ENCODE measurements around the gene SGTA.

Gene SGTA

GRCh38 chr19:2810141-2811091 lies 27.3 kb upstream of the SGTA start:
- CTCF ChIA-PET, result no interaction called here
- Histone ChIP-seq H3K27ac (ENCODE audit: extremely low read depth, low read depth, low read length) (no peak overlapping the region), H3K36me3 (ENCODE audit: control insufficient read depth in 2 of 2, insufficient read depth in 1 of 2, low read length in 2 of 2) (peaks cover 0 to 89% of the 10 kb centered on the region in 2 experiments; a peak in 1 of 3 replicates), H3K4me3 (ENCODE audit: low read depth, low read length) (no peak overlapping the region), H3K4me1 (ENCODE audit: control insufficient read depth, insufficient read depth, low read length) (no peaks in the 10 kb centered on the region), H3K9me3 (ENCODE audit: control insufficient read depth, insufficient read depth, low read depth, low read length) (no peaks in the 10 kb centered on the region)
- POLR2A ChIA-PET, result interaction anchor here (0.5 to 1.6 kb wide), 3 partner anchors 25 to 396 kb away, joined by 4 to 7 read pairs (median 5); partner anchors contain the start of gene THOP1
- no peak for TF ChIP-seq ZSCAN18 (tag by site-specific recombination; IDR thresholded peaks at IDR 0.05)
- TF ChIP-seq GLIS1 (tag by site-specific recombination; IDR thresholded peaks at IDR 0.05), result peak; percentile 62
- TF ChIP-seq ZBTB6 (tag by site-specific recombination; IDR thresholded peaks at IDR 0.05), result peak; percentile 50; the same call in 1 of the 2 replicates
- TF ChIP-seq ZBTB7A (tag by site-specific recombination; IDR thresholded peaks at IDR 0.05; ENCODE audit: low read depth), result no peak
- peak; percentile 42; the same call in 1 of the 2 replicates for TF ChIP-seq ZIC2 (tag by site-specific recombination; IDR thresholded peaks at IDR 0.05)
- no peak for TF ChIP-seq ZNF16 (tag by site-specific recombination; IDR thresholded peaks at IDR 0.05; ENCODE audit: low read depth)
- no peak for TF ChIP-seq ZNF223 (tag by site-specific recombination; IDR thresholded peaks at IDR 0.05)
- TF ChIP-seq, protein P1, sequence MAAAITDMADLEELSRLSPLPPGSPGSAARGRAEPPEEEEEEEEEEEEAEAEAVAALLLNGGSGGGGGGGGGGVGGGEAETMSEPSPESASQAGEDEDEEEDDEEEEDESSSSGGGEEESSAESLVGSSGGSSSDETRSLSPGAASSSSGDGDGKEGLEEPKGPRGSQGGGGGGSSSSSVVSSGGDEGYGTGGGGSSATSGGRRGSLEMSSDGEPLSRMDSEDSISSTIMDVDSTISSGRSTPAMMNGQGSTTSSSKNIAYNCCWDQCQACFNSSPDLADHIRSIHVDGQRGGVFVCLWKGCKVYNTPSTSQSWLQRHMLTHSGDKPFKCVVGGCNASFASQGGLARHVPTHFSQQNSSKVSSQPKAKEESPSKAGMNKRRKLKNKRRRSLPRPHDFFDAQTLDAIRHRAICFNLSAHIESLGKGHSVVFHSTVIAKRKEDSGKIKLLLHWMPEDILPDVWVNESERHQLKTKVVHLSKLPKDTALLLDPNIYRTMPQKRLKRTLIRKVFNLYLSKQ (tag by site-specific recombination; IDR thresholded peaks at IDR 0.05; ENCODE audit: borderline replicate concordance), result no peak
- no peak for TF ChIP-seq WT1 (tag by site-specific recombination; IDR thresholded peaks at IDR 0.05)

DNA sequence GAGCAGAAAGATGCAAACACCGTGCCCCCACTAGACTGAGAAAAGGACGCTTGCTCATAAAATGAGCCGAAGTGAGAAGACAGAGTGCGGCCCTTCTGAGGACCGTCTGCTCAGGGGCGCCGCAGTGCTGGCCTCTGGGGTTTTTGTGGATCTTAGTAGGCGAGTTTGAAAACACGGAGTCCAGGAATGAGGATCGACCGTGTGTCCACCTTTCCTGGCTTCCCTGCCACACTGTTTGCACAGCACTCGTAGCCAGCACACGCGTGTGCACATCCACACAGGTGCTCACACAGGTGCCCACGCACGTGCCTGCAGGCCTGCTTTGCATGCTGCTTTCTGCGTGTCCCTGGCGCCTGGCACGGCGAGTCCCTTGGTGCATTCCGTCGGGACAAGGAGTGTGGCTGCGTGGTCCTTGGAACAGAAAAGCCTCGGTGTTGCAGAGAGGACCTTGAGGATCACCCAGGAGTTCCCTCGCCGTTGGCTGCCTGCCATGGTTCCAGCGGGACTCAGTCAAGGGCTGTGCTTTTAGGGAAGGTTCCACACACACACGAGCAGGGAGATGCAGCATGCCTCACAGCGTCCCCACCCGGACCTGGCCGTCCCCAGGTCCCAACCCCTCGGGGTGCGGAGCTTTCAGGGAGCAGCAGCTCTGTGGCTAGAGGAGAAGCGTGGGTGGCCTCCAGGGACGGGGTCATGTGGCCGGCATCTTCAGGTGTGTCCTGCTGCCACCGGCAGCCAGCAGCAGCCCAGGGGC lies 26.5 kb upstream of the SGTA start:
- ChIA-PET CTCF (no interaction called here), POLR2A (interaction anchor here (0.5 to 1.1 kb wide), 2 partner anchors 140 to 395 kb away, joined by 4 to 7 read pairs; no protein-coding TSS in a partner anchor)
- Histone ChIP-seq H3K4me3 (ENCODE audit: low read depth, low read length) (no peak overlapping the region), H3K9me3 (ENCODE audit: control insufficient read depth, insufficient read depth, low read depth, low read length) (no peaks in the 10 kb centered on the region), H3K36me3 (ENCODE audit: control insufficient read depth in 2 of 2, insufficient read depth in 1 of 2, low read length in 2 of 2) (peaks cover 0 to 97% of the 10 kb centered on the region in 2 experiments; a peak in 1 of 3 replicates), H3K4me1 (ENCODE audit: control insufficient read depth, insufficient read depth, low read length) (no peaks in the 10 kb centered on the region), H3K27ac (ENCODE audit: extremely low read depth, low read depth, low read length) (no peak overlapping the region)
- TF ChIP-seq KLF8 (tag by site-specific recombination; IDR thresholded peaks at IDR 0.05) (peak; percentile 25; the same call in 1 of the 2 replicates), SCRT2 (tag by site-specific recombination; IDR thresholded peaks at IDR 0.05) (0 out of 2 replicates have a peak, but pooled peaks have one; percentile 19)
- TF ChIP-seq, protein P2, sequence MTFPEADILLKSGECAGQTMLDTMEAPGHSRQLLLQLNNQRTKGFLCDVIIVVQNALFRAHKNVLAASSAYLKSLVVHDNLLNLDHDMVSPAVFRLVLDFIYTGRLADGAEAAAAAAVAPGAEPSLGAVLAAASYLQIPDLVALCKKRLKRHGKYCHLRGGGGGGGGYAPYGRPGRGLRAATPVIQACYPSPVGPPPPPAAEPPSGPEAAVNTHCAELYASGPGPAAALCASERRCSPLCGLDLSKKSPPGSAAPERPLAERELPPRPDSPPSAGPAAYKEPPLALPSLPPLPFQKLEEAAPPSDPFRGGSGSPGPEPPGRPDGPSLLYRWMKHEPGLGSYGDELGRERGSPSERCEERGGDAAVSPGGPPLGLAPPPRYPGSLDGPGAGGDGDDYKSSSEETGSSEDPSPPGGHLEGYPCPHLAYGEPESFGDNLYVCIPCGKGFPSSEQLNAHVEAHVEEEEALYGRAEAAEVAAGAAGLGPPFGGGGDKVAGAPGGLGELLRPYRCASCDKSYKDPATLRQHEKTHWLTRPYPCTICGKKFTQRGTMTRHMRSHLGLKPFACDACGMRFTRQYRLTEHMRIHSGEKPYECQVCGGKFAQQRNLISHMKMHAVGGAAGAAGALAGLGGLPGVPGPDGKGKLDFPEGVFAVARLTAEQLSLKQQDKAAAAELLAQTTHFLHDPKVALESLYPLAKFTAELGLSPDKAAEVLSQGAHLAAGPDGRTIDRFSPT (tag by site-specific recombination; IDR thresholded peaks at IDR 0.05), result no peak
